ENCODE results near the gene FAM107B.
"Not testable (repeated sequence)": the region's sequence is repeated elsewhere in the genome, so short reads cannot be mapped to it uniquely, and the experiment has no call there.

FAM107B gene

GRCh38 chr10:14774797-14775196, at the start of gene FAM107B:
TSS of gene FAM107B (minus strand) at chr10:14774897. CDS start at chr10:14774663, 234 bp downstream.
- DNase-seq (ENCODE audit: low read depth) = no peak

- DNase-seq (ENCODE audit: low read depth) = no peak
These were observed 49.3 kb upstream of the FAM107B start for GRCh38 chr10:14823966-14824365.

- DNase-seq (ENCODE audit: low read depth) = no peak
These were observed 48.4 kb upstream of the FAM107B start for GRCh38 chr10:14822879-14823755.

DNA sequence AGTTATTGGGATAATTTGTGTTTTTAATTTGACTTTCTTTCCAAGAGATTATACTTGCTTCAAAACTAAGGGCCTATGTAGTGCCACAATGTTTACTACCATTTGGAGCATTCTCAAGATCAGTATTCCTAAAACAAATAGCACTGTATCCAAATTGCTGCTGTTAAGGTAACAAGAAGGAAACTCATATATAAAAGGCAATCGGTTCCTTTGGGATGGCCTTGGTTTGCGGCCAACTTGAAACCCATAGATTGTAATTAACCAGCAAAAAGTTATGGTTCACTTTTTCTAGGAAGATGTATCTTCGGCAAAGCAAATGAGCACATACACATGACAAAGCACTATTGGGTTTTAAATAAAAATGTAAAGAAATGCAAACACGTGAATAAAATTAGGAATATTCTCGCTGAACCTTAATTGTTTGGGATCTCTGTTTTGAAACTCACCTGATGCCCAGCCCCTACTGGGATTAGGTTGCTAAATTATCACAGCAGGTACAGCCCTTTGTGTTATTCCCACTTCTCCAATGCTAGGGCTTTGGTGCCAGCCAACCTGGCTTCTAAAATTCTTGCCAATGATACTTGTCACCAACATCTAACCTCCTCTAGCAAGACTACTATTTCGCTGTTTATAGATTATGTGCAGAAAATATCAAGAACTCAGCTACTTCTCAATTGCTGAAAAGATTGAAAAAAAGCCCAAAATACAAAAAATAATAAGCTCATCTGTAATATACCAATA, 47.1 kb upstream of the FAM107B start:
- DNase-seq (ENCODE audit: low read depth) = no peak

DNA sequence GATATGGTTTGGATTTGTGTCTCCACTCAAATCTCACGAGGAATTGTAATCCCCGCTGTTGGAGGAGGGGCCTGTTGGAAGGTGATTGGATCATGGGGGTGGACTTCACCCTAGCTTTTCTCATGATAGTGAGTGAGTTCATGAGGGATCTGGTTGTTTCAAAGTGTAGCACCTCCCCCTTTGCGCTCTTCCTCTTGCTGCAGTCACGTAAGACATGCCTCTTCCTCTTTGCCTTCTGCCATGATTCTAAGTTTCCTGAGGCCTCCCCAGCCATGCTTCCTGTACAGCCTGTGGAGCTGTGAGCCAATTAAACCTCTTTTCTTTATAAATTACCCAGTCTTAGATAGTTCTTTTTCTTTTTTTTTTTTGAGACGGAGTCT, 46.1 kb upstream of the FAM107B start:
- DNase-seq (ENCODE audit: low read depth) = no peak

DNA sequence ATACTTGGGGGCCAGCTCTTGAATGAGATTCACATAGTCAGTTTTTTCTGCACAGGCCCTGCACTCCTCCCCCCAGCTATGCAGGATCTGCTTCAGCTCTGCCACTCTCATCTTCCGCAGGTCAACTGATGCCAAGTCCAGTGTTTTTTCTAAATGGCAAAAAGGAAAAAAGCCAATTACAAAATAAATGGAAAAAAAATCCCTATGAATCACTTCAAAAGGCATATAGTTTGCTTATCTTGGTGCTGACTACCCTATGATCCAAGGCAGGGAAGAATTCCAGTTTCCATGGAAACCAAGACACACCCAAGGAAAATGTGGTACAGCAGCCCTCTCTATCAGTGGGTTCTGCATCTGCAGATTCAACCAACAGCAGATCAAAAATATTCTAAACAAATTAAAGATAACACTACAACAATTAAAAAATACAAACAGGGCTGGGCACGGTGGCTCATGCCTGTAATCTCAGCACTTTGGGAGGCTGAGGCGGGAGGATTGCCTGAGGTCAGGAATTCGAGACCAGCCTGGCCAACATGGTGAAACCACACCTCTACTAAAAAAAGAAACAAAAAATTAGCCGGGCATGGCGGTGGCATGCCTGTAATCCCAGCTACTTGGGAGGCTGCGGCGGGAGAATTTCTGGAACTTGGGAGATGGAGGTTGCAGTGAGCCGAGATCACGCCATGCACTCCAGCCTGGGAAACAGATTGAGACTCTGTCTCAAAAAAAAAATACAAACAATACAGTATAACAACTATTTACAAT, 45.5 kb upstream of the FAM107B start:
- no peak for DNase-seq (ENCODE audit: low read depth)

- DNase-seq (ENCODE audit: low read depth) = not testable (repeated sequence)
These were observed 42.0 kb upstream of the FAM107B start for GRCh38 chr10:14816717-14817116.

GRCh38 chr10:14815681-14816080, 41.0 kb upstream of the FAM107B start:
- no peak for DNase-seq (ENCODE audit: low read depth)

DNA sequence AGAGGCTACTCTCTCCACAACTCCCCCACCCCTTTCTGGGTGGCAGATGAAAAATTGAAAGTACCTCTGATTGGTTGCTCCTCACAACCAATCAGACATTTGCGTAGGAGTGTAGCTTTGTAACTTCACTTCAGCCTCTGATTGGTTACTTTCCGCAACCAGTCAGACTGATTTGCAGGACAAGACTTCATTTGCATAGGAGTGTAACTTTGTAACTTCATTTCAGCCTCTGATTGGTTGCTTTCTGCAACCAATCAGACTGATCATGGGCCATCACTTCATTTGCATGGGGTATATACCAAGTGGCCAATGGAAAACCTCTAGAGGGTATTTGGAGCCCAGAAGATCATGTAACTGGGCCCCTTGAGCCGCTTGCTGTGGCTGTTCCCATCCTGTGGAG, 37.6 kb upstream of the FAM107B start:
- DNase-seq (ENCODE audit: low read depth) = no peak

- no peak for DNase-seq (ENCODE audit: low read depth)
These were observed 36.6 kb upstream of the FAM107B start for GRCh38 chr10:14810969-14811953.

- DNase-seq (ENCODE audit: low read depth) = no peak
These were observed 31.6 kb upstream of the FAM107B start for GRCh38 chr10:14806318-14806717.

- DNase-seq (ENCODE audit: low read depth) = no peak
These were observed 29.1 kb upstream of the FAM107B start for GRCh38 chr10:14803827-14804226.

- no peak for DNase-seq (ENCODE audit: low read depth)
These were observed 27.0 kb upstream of the FAM107B start for GRCh38 chr10:14801723-14802122.

DNA sequence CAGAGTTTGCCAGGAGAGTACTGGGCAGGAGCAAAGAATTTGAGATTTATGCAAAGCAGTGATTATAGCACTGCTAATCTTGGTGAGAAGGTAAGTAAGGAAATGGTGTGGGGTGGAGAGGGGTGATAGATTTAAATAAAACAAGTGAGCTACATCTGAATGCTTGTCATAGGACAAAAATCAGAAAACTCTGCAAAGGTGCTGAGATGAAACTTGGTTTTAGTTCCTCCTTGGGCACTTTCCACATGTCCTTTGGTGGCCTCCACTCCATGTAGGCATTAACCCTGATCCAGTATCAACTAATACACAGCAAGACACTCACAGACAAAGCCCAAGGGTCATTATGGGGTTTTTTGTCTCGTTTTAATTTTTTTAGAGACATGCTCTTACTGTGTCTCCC, 25.7 kb upstream of the FAM107B start:
- DNase-seq (ENCODE audit: low read depth) = no peak

GRCh38 chr10:14798636-14799035, 23.9 kb upstream of the FAM107B start:
- DNase-seq (ENCODE audit: low read depth) = no peak

DNA sequence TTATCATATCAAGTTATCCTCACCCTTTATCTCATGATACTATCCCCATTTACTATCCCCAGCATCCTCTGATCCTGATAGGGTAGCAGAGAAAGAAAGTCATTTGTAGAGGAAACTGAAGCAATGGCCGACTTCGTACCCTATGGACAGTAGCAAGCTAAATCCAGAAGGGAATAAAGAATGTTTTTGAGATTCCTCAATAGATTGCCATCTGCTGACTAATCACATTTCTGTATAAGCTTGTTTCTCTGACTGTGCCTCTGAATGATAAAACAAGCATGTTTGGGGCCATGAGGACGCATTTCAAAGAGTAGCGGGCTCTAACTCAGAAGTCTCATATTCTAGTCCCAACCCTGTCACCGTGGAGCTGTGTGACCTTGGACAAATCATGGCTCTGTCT, 13.2 kb upstream of the FAM107B start:
- DNase-seq (ENCODE audit: low read depth) = no peak

GRCh38 chr10:14784459-14785055, 9.9 kb upstream of the FAM107B start:
- no peak for DNase-seq (ENCODE audit: low read depth)

DNA sequence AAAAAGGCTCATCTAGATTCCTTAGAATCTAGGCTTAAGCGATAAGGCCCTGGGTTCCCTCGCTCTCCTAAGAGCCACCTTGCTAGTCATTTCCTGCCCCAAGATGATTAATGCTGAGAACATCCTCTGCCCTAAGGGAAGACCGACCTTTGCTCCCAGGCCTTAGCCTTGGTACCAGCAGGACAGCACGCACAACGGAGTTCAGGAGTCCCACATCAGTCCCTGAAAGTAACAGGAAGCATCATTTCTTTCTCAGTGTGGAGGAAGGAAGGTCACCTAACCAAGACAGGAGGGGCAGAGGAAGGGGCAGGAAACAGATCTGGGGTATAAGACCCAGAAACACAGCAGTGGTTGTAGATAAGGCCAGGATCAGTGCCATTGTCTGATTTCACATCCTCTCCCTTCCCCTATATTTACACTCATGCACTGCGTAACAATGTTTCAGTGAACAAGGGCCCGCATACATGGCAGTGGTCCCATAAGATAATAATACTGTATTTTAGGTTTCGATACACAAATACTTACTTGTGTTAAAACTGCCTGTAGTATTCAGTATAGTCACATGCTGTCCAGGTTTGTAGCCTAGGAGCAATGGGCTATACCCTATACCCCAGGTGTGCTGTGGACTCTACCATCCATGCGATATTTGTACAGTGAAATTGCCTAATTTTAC, 8.1 kb upstream of the FAM107B start:
- DNase-seq (ENCODE audit: low read depth) = no peak

GRCh38 chr10:14781763-14782162, 7.1 kb upstream of the FAM107B start:
- DNase-seq (ENCODE audit: low read depth) = no peak

DNA sequence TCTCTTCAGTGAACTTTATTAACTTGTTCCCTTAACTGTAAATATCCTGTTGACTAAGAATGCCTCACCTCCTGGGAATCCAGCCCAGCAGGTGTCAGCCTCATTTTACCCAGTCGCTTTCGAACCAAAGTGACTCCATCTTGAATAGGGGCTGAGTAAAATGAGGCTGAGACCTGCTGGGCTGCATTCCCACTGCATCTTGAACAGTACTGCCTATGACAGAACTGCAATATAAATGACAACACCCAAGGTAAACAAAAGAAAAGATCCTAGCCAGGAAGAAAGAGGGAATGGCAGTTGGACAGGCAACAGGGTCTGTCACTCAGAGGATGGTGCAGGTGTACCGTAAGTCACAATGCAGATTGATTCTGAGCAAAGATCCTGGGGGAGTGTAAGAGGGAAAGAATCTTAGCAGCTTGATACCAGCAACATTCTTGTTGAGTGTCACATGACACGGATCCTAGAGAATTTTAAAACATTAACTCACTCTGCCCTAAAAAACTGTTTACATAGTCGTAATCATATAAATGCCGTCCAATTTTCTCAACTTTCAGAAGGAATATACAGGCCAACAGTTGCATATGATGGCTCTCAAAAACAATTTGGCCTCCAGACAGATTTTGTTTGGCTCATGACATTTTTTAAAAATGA, 4.4 kb upstream of the FAM107B start:
- no peak for DNase-seq (ENCODE audit: low read depth)
